PFSK-1 (cell line): ENCODE results near the gene SATB2.

Experiments
- FOXP2 ChIP-seq: optimal IDR thresholded peaks from 2 replicates; pipeline ENCODE3; 2011; ENCODE audit warnings: borderline replicate concordance, control low read depth, inconsistent platforms; ENCODE audit not compliant: insufficient read depth; ENCODE audit errors: extremely low read length, extremely low read depth
- POLR2AphosphoS5 ChIP-seq: IDR thresholded peaks from 2 replicates; pipeline ENCODE4 v1.6.1; 2012; ENCODE audit warnings: low read depth, mild to moderate bottlenecking, control low read depth, low read length, moderate library complexity
- TAF1 ChIP-seq: IDR thresholded peaks from 2 replicates; pipeline ENCODE4 v1.6.1; 2012; ENCODE audit warnings: low read length, control low read depth, borderline replicate concordance; ENCODE audit not compliant: insufficient read depth
- TF ChIP-seq, protein P1 (sequence below), 2 experiments: IDR thresholded peaks; 2 replicates each; pipeline versions ENCODE4 v1.6.1 to v1.8.0; 2011 to 2012; ENCODE audit warnings: low read depth in 2 of 2, low read length in 2 of 2, control low read depth in 1 of 2, inconsistent platforms in 1 of 2, mild to moderate bottlenecking in 1 of 2, moderate library complexity in 1 of 2; ENCODE audit not compliant: insufficient read depth in 1 of 2

DNA sequence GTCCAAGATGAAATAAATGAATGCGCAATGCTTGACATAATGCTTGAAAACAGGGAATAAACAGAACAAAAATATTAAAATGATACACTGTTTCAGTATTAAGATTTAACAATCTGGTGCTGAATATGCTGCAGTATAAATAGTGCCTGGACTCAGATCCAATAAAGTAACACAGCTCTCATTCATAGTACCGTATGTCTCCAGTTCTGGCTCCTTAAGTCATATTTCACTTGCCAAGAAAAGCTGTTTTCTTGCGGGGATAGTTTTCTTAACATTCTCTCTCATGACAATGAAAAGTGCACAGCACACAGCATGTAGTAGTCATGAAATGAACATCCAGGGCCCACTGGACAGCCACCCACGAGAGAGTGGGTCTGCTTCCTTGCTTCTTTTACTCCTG lies 74.7 kb downstream of the SATB2 start:
- TF ChIP-seq TAF1 (no peak), POLR2AphosphoS5 (no peak), FOXP2 (no peak)
- TF ChIP-seq, protein P1, sequence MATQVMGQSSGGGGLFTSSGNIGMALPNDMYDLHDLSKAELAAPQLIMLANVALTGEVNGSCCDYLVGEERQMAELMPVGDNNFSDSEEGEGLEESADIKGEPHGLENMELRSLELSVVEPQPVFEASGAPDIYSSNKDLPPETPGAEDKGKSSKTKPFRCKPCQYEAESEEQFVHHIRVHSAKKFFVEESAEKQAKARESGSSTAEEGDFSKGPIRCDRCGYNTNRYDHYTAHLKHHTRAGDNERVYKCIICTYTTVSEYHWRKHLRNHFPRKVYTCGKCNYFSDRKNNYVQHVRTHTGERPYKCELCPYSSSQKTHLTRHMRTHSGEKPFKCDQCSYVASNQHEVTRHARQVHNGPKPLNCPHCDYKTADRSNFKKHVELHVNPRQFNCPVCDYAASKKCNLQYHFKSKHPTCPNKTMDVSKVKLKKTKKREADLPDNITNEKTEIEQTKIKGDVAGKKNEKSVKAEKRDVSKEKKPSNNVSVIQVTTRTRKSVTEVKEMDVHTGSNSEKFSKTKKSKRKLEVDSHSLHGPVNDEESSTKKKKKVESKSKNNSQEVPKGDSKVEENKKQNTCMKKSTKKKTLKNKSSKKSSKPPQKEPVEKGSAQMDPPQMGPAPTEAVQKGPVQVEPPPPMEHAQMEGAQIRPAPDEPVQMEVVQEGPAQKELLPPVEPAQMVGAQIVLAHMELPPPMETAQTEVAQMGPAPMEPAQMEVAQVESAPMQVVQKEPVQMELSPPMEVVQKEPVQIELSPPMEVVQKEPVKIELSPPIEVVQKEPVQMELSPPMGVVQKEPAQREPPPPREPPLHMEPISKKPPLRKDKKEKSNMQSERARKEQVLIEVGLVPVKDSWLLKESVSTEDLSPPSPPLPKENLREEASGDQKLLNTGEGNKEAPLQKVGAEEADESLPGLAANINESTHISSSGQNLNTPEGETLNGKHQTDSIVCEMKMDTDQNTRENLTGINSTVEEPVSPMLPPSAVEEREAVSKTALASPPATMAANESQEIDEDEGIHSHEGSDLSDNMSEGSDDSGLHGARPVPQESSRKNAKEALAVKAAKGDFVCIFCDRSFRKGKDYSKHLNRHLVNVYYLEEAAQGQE (IDR thresholded peaks at IDR 0.05; ENCODE audit: insufficient read depth in 1 of 2, low read depth in 2 of 2, low read length in 2 of 2) = no peak
